ENCODE data around the gene ADGRE1. TPM values are rescaled to one million over a fixed set of nuclear protein-coding genes. Genes with fewer than 3 reads are reported as not detected.

Gene ADGRE1
- total and polyA plus RNA-seq, 2 of the 4 experiments (the other 2 are of a cell fraction), result not detected

DNA sequence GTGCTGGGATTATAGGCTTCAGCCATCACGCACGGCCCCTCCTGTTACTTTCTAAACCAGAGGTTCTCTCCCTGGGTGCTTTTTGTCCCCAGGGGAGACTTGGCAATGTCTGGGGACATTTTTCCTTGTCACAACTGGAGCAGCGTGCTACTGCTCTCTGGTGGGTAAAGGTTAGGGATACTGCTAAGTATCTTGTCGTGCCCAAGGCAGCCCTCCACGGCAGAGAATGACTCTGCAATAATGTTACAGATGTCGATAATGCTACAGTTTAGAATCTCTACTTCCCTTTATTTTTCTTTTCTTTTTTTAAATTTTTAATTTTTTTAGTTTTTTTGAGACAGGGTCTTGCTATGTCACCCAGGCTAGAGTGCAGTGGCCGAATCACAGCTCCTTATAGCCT, 38.0 kb downstream of the ADGRE1 start:
- intact Hi-C loops (cut with micrococcal nuclease), result no loop called here
- Histone ChIP-seq H3K36me3 (ENCODE audit: control insufficient read depth, insufficient read depth, low read length) (no peaks in the 10 kb centered on the region), H2BK15ac (ENCODE audit: low read depth, low read length) (no peak overlapping the region), H2AK5ac (ENCODE audit: low read depth, low read length) (no peak overlapping the region), H2BK120ac (ENCODE audit: low read depth, low read length) (no peak overlapping the region), H4K91ac (ENCODE audit: insufficient read depth, low read depth, low read length) (no peak overlapping the region), H3K9ac (ENCODE audit: low read depth, low read length) (no peak overlapping the region), H4K20me1 (ENCODE audit: insufficient read depth, low read length) (no peaks in the 10 kb centered on the region), H3K4me2 (ENCODE audit: low read depth, low read length) (no peak overlapping the region), H3K4ac (ENCODE audit: low read depth, low read length) (no peak overlapping the region), H4K5ac (ENCODE audit: low read depth, low read length) (no peak overlapping the region), H3K4me3 (ENCODE audit: insufficient read depth, low read depth, low read length) (no peak overlapping the region), H2BK5ac (ENCODE audit: low read depth, low read length, poor library complexity, severe bottlenecking) (no peak overlapping the region), H3K56ac (ENCODE audit: extremely low read depth, insufficient read depth, low read length) (no peak overlapping the region), H3K14ac (replicated peaks; ENCODE audit: low read depth, low read length) (no peak overlapping the region), H2BK20ac (ENCODE audit: low read depth, low read length) (no peak overlapping the region), H3K23ac (ENCODE audit: low read depth, low read length) (no peak overlapping the region), H3K9me3 (ENCODE audit: control insufficient read depth, insufficient read depth, low read length) (peaks cover 27% of the 10 kb centered on the region), H3K27me3 (ENCODE audit: control insufficient read depth, insufficient read depth, low read length) (no peaks in the 10 kb centered on the region), H4K8ac (ENCODE audit: low read depth in 2 of 2, low read length in 2 of 2) (no peak overlapping the region), H3K79me1 (ENCODE audit: low read depth in 1 of 2, low read length in 2 of 2) (no peaks in the 10 kb centered on the region), H2AK9ac (replicated peaks; ENCODE audit: low read depth, low read length, poor library complexity) (no peak overlapping the region), H3K9me1 (ENCODE audit: insufficient read depth, low read length) (no peaks in the 10 kb centered on the region), H3K18ac (ENCODE audit: low read depth, low read length) (no peak overlapping the region), H2AFZ (replicated peaks; ENCODE audit: low read length, poor library complexity) (no peak overlapping the region), H3K4me1 (ENCODE audit: control insufficient read depth, insufficient read depth, low read length) (no peaks in the 10 kb centered on the region), H3K27ac (ENCODE audit: insufficient read depth, low read length) (no peak overlapping the region)
- CTCF ChIA-PET, result no interaction called here
- no TSS peak for BruUV-seq (replicated peaks)
- ATAC-seq (ENCODE audit: low read depth), result no peak
- TF ChIP-seq RAD21 (IDR thresholded peaks at IDR 0.05; ENCODE audit: low read length) (no peak), CHD1 (IDR thresholded peaks at IDR 0.05; ENCODE audit: low read depth, low read length) (no peak), MAZ (IDR thresholded peaks at IDR 0.05; ENCODE audit: borderline replicate concordance, low read depth, low read length) (no peak), RCOR1 (IDR thresholded peaks at IDR 0.05; ENCODE audit: insufficient replicate concordance, low read length) (no peak), RFX5 (IDR thresholded peaks at IDR 0.05; ENCODE audit: low read depth, low read length) (no peak), MAFK (IDR thresholded peaks at IDR 0.05; ENCODE audit: low read depth, low read length) (no peak), CEBPB (IDR thresholded peaks at IDR 0.05; ENCODE audit: low read depth, low read length) (no peak), USF2 (IDR thresholded peaks at IDR 0.05; ENCODE audit: low read depth, low read length) (no peak), NFE2L2 (IDR thresholded peaks at IDR 0.05; ENCODE audit: low read depth, low read length) (no peak), FOS (IDR thresholded peaks at IDR 0.05; ENCODE audit: low read depth, low read length) (no peak), BHLHE40 (IDR thresholded peaks at IDR 0.05; ENCODE audit: low read depth, low read length) (no peak), SMC3 (IDR thresholded peaks at IDR 0.05; ENCODE audit: low read depth, low read length) (no peak), ELK1 (IDR thresholded peaks at IDR 0.05; ENCODE audit: borderline replicate concordance, low read depth, low read length) (no peak), POLR2A (IDR thresholded peaks at IDR 0.05; ENCODE audit: low read depth, low read length) (no peak), MXI1 (IDR thresholded peaks at IDR 0.05; ENCODE audit: borderline replicate concordance, low read depth, low read length) (no peak)
- TF ChIP-seq, protein P1, sequence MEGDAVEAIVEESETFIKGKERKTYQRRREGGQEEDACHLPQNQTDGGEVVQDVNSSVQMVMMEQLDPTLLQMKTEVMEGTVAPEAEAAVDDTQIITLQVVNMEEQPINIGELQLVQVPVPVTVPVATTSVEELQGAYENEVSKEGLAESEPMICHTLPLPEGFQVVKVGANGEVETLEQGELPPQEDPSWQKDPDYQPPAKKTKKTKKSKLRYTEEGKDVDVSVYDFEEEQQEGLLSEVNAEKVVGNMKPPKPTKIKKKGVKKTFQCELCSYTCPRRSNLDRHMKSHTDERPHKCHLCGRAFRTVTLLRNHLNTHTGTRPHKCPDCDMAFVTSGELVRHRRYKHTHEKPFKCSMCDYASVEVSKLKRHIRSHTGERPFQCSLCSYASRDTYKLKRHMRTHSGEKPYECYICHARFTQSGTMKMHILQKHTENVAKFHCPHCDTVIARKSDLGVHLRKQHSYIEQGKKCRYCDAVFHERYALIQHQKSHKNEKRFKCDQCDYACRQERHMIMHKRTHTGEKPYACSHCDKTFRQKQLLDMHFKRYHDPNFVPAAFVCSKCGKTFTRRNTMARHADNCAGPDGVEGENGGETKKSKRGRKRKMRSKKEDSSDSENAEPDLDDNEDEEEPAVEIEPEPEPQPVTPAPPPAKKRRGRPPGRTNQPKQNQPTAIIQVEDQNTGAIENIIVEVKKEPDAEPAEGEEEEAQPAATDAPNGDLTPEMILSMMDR (conservative IDR thresholded peaks at IDR 0.05; ENCODE audit: low read depth, low read length), result no peak
- no CpG with 5 or more reads among the region's 7 CpGs for WGBS, 2 experiments (ENCODE audit: extremely low coverage in 2 of 2, insufficient read length in 1 of 2)
- in situ Hi-C loops (cut with MboI; ENCODE audit: low sequenced_read_pairs), result no loop called here
- dilution Hi-C loops (cut with HindIII; ENCODE audit: low sequenced_read_pairs, unreplicated experiment), result no loop called here
- POLR2A ChIA-PET (ENCODE audit: unreplicated experiment), result no interaction called here
- DNase-seq, result no peak
